Stimulated activated CD8-positive, alpha-beta memory T cell treated with anti-CD3 and anti-CD28 coated beads, Interleukin-15, amount 100 ng/mL, for 48 hours (primary cell): ENCODE results near the gene ENO2.
A peak's percentile ranks its signal among the peaks of the same experiment; 100 is the strongest.
"Not testable (repeated sequence)": the region's sequence is repeated elsewhere in the genome, so short reads cannot be mapped to it uniquely, and the experiment has no call there.

Source experiments
- DNase-seq, 2 donors: peaks; one replicate each; pipeline ENCODE4 v3.0.0-alpha.2; 2020; ENCODE audit warnings: low read depth in 2 of 2

ENO2 gene

DNA sequence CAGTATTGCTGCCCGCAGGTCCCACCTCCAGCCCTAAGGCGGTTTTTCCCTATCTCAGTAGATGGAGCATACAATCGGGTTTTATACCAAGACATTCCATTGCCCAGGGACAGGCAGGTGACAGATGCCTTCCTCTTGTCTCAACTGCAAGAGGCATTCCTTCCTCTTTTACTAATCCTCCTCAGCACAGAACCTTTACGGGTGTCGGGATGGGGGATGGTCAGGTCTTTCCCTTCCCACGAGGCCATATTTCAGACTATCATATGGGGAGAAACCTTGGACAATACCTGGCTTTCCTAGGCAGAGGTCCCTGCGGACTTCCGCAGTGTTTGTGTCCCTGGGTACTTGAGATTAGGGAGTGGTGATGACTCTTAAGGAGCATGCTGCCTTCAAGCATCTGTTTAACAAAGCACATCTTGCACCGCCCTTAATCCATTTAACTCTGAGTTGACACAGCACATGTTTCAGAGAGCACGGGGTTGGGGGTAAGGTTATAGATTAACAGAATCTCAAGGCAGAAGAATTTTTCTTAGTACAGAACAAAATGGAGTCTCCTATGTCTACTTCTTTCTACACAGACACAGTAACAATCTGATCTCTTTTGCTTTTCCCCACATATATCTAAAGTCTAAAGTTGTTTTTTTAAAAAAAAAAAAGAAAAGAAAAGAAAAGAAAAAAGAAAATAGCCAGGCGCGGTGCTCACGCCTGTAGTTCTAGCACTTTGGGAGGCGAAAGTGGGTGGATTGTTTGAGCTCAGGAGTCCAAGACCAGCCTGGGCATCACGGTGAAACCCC lies 28.0 kb upstream of the ENO2 start:
- not testable (repeated sequence) for DNase-seq

DNA sequence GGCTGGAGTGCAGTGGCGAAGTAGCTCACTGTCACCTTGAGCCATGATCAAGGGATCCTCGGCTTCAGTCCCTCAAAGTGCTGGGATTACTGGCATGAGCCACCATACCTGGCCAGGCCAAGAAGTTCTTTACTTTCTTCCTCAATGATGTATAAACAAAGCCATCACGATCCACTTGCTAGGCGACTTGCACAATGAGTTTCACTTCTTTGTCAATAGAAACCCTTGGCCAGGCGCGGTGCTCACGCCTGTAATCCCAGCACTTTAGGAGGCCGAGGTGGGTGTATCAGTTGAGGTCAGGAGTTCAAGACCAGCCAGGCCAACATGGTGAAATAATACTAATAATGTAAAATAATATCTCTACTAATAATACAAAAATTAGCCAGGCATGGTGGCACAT lies 26.9 kb upstream of the ENO2 start:
- DNase-seq = no peak

DNA sequence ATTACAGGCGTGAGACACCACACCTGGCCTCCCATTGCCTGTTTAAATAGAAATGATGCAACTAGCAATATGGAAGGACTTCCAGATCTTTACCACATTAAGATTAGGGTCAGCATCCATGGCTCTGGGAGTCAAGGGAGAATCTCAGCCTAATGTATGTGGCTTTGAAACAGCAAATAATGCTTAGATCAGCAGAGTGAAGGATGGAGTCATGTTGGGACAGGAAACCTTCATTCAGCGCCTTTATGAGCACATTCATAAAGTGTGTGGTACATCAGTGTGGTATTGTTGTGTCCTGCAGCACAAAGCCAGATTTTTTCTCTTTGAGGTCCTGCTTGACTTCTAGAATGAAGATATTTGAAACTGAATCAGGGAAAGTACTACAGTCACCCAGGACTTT lies 26.0 kb upstream of the ENO2 start:
- no peak for DNase-seq

DNA sequence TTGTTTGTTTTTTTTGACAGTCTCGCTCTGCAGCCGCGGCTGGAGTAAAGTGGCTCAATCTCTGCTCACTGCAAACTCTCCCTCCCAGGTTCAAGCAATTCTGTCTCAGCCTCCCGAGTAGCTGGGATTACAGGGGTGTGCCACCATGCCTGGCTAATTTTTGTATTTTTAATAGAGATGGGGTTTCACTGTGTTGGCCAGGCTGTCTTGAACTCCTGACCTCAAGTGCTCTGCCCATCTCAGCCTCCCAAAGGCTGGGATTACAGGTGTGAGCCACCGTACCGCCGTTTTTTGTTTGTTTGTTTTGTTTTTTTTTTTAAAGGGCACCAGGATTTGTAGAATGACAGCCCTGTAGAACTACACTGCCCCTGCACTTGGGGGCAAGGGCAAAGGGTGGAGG lies 25.6 kb upstream of the ENO2 start:
- not testable (repeated sequence) for DNase-seq

DNA sequence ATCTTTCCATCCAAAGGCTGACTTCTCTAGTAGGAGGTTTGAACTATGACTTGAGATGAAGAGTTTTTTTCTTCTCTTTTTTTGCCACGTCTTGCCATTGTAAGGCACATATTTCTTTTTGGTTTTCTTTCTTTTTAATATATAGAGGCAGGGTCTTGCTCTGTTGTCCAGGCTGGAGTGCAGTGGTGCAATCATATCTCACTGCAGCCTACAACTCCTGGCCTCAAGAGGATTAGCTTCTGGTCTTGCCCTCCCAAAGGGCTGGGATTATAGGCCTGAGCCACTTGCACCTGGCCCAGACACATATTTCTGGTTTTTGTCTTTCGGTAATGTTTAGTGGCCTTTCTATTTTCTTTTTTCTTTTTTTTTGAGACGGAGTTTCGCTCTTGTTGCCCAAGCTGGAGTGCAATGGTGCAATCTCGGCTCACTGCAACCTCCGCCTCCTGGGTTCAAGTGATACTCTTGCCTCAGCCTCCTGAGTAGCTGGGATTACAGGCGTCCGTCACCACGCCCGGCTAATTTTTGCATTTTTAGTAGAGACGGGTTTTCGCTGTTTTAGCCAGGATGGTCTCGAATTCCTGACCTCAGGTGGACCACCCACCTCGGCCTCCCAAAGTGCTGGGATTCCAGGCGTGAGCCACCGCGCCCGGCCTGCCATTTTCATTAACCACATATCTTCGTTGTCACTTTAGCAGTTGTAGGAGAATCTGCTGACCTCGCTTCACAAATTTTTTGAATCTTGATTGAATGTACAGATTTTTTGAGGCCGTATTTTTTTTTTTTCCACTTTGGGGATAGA lies 24.4 kb upstream of the ENO2 start:
- DNase-seq = not testable (repeated sequence)

DNA sequence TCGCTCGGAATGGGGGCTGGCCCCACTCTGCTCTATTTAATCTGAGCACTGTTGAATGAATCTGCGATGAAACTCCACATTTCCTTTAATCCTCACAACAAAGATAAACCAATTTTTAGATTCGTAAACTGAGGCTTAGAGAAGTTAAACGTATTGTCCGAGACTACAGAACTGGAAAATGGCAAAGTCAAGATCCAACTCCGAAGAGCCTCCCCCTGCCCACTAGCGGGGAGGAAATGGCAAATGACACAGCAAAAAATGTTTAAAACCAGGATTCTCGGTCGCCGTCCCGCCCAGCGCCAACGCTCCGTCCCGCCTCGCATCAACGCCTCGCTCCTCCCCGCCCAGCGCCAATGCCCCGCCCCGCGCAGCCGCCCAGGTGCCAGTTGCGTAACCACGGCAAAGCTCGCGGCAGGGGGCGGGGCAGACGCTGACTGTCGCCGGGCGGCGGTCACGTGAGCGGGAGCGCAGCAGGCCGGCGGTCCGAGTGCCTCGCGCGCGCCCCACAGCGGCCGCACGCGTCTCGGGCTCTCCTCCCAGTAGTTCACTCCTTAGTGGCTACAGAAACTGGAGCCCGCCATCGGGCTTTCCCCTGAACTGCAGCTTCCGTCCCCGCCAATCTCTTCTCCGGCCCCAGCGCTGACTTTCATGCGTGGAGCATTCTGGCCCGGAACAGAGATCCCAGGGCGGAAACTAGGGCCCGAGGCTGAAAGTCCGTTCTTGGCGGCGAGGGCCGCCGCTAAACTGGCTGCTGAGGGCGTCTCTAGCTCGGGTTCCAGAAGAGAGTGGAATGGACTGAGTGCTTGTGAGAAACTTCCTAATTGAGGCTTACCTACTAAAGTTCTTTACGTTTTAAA lies 23.4 kb upstream of the ENO2 start:
- peak; percentile 97 to 99 for DNase-seq

DNA sequence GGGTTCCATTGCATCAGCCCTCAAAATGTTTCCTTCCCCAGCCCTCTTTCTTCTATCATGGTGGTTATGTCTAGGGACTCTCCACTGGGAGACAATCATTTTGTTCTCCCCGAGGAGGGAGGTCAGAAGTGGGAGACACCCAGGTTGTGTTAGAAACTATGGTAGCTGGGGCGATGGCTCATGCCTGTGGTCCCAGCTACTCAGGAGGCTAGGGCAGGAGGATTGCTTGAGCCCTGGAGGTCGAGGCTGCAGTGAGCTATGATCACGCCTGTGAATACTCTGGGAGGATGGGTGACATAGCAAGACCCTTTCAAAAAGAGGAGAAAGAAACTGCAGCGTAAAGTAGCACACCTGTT lies 22.8 kb upstream of the ENO2 start:
- DNase-seq = no peak

DNA sequence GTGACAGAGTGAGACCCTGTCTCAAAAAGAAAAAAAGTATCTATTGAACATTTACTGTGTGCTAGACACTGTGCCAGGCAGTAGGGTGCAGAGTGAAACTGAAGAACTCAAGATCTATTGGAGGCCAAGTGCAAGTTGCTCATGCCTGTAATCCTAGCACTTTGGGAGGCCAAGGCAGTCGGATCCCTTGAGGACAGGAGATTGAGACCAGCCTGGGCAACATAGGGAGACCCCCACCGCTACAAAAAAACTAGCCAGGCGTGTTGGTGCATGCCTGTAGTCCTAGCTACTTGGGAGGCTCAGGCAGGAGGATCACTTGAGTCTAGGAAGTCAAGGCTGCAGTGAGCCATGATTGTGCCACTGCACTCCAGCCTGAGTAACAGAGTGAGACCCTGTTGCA lies 21.7 kb upstream of the ENO2 start:
- DNase-seq = not testable (repeated sequence)

DNA sequence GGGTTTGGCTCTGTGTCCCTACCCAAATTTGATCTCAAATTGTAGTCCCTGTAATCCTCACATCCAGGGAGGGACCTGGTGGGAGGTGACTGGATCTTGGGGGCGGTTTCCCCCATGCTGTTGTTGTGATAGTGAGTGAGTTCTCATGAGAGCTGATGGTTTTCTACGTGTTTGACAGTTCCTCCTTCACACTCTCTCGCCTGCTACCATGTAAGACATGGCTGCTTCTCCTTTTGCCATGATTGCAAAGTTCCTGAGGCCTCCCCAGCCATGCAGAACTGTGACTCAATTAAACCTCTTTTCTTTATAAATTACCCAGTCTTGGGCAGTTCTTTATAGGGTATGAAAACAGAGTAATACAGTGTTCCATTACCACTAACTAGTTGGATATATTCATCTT lies 20.1 kb upstream of the ENO2 start:
- no peak for DNase-seq

DNA sequence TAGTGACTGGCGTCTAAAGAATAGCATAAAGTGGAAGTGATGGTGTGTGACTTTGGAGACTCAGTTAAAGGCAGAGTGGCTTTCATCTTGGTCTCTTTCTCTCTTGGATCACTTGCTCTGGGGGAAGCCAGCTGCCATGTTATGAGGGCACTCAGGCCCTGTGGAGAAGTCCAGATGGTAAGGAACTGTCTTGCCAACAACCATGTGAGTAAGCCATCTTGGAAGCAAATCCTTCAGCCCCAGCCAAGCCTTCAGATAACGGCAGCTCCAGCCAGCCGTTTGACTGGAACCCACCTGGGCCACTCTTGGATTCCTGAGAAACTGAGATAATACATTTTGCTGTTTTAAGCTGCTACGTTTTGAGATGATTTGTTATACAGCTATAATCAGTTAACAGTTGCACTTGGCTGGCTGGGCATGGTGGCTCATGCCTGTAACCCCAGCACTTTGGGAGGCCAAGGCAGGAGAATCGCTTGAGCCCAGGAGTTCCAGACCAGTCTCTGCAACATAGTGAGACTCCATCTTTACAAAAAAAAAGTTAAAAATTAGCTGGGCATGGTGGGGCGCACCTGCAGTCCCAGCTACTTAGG lies 17.4 kb upstream of the ENO2 start:
- no peak for DNase-seq

DNA sequence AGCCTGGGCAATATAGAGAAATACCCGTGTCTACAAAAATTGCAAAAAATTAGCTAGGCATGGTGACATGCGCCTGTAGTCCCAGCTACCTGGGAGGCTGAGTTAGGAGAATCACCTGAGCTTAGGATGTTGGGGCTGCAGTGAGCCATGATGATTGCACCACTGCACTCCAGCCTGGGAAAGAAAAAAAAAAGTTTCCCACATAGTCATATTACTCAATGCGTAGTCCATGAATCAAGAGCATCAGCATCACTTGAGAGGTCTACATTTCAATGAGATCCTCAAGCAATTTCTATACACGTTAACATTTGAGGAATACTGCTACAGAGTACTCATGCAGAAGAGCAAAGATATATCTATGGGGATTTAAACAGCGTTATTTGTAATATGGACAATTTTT lies 15.0 kb upstream of the ENO2 start:
- DNase-seq = no peak

DNA sequence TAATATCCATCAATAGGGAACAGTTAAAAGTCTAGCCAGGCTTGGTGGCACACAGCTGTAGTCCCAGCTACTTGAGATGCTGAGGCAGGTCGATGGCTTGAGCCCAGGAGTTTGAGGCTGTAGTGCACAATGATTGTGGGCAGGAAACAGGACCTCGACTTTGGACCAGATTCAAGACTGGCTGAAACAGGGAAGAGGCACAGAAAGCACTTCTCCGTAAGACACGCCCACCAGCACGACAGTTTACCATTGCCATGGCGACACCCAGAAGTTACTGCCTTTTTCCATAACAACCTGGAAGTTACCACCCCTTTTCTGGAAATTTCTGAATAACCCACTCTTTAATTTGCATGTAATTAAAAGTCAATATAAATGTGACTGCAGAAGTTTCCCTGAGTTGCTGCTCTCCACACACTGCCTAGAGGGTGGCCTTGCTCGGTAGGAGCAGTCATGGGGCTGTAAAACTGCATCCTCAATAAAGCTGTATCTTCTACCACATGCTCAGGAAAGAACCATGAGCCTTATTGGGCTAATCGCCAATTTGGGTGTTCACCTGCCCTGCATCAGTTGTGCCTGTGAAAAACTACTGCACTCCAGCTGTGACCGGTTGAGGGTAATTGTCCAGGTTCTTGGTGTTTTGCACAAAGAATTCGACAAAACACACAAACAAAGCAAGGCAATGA lies 14.4 kb upstream of the ENO2 start:
- DNase-seq = no peak

DNA sequence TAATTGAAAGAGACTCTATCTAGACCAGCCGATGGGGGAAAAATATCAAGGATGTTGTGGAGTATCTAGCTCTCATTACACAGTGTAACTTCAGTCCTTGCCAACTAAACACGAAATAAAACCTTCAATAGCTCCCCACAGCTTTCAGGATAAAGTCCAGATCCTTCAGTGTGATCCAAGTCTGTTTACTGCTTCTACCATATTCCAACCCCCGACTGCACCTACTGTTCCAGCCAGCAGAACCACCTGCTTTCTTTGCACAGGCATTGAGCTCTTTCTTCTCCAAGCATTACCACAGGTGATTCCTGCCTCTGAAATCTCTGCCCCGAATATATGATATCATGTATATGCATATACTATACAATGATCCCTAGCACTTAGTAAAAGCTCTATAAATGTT lies 11.9 kb upstream of the ENO2 start:
- DNase-seq = no peak

DNA sequence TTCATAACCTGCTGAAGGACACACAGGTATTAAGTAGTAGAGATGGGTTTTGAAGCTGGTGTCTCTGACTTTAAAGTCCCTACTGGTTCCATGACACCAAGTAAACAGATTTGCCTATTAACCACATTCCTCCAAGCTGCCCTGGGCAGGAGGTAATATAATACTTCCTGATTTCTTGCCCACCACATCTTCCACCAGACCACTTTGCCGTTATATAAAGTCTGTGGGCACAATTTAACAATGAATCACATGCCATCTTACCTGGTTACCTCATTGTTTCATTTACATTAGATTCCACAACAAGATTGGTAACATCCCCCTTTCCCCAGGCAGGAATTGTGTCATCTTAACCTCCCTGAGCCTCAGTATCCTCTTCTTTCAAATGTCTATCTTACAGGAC lies 10.7 kb upstream of the ENO2 start:
- no peak for DNase-seq

DNA sequence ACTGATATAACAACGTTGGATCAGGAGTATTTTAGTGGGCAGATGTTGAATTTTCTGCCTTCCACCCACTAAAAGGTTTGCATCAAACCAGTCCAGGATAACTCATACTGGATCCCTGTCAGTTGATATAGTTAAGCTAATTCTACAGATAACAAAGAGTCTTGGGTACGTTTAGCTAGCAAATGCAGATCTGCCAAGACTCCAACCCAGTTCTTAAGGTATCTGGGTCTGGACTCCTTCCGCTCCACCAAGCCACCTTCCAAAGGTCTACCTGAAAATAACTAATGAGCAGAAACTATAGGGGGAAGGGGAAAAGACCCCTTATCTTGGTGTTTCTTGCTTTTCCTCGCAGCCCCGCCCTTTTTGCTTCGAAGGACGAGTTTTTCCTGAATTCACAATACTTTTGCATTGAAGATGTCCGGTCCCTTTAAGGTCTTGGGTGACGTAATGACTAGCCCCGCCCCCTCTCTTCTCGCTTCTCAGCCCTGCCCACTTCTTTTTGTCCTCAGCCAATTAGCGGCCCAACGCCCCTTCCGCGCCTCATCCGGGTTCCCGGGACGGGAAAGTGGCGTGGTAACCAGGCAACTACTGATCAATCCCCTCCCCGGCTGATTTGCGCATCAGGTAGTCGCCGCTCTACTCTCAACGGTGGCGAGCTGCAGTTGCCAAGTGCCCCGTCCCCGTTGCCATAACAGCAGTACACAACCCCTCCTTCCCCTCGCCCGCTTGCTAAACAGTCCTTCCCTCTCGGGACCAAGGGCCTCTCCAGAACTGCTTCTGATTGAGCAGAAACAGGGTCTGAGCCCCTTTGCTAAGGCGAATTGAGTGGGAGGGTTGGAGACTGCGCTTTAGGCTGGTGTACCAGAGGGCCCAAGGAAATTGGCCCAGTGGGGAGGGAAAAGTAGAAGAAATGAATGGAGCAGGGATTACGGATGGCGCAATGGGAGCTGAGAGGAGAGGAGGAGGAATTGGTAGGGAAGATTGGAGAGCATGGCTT lies 9.8 kb upstream of the ENO2 start, which contains the start of gene LRRC23:
TSS of gene LRRC23 (plus strand) at position 543 of the 997 bp plus-strand sequence. CDS start 812 bp downstream, outside the sequence.
- DNase-seq = peak; percentile 96 to 97

DNA sequence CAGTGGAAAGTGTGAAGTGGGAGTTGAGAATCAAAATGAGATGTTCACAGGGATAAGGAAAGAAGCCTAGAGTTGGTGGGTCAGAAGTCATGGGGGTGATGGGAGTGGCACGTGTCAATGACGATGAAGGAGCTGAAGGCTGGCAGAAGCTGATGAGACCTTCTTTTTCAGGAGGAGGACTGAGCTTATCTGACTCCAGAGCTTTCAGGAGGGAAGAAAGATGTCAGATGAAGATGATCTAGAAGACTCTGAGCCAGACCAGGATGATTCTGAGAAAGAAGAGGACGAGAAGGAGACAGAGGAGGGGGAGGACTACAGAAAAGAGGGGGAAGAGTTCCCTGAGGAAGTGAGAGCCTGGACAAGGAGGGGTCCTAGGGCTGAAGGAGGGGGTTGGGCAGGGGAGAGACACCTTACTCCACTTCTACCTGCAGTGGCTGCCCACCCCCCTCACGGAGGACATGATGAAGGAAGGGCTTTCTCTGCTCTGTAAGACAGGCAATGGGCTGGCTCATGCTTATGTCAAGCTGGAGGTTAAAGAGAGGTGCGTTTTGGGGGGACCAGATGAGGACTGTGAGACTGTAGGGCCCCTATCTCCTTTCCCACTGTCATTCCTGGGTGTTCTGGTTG lies 8.9 kb upstream of the ENO2 start:
- no peak for DNase-seq

DNA sequence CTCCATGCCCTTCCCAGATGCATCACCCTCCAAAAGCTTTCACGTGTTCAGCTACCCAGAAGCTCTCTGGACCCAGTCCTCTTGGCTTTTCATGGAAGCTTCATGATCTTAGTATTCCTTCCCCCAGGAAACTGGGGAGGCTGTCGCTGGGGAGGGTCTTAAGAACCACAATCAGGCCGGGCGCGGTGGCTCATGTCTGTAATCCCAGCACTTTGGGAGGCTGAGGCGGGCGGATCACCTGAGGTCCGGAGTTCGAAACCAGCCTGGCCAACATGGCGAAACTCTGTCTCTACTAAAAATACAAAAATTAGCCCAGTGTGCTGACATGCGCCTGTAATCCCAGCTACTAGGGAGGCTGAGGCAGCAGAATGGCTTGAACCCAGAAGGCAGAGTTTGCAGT lies 6.2 kb upstream of the ENO2 start:
- DNase-seq = not testable (repeated sequence)

DNA sequence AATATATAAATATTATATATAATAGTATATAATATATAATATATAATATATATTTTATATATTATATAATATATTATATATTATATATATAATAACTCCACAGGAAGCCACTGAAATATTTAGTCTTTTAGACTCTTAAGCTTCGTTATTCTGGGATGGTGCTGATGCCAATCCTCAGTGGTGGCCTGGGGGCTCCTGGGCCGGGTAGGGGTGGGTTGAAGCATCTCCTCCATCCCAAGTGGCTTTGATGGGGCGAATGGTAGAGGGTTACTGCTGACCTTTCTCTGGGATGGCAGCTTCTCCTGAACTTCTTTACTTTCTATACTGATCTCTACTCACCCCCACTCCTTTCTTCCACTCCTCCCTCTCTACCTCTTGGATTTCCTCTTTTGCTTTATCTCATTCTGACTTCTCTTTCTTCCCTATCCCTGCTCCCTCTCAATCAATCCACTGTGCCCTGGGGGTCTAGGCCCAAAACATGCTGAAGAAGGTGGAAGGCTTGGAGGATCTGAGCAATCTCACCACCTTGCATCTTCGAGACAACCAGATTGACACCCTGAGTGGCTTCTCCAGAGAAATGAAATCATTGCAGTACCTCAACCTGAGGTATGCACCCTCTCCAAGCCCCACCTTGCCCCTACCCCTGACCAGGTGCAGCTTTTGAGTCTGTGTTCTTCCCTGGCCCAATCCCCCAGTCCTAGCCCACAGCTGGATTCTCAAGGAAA lies 4.8 kb upstream of the ENO2 start:
- DNase-seq = no peak
